ENCODE data around the gene COG8. TPM values are rescaled to one million over a fixed set of nuclear protein-coding genes. Genes with fewer than 3 reads are reported as not detected.

COG8 gene
- total RNA-seq, 6 donors from 2014 or later: 33.5 to 62.9 (median 37.0) TPM

DNA sequence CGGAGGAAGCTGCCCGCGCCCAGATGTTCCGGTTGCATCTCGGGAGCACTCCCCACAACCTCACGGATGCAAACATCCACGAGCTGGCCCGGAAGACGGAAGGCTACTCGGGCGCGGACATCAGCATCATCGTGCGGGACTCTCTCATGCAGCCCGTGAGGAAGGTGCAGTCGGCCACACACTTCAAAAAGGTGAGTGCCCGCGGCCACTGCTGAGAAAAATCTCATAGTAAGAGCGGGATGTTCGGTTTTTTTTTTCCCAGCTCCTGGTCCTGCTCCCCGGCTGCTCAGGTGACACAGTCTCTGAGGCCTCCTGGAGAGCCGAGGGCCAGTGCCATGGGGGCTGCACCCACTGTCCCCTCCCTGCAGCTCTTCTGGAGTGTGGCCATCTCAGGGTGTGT, 18.3 kb downstream of the COG8 start:
- Histone ChIP-seq H3K4me1 (peaks cover 0 to 16% (median 5%) of the 10 kb centered on the region in 4 donors), H3K9me3 (no peaks in the 10 kb centered on the region), H3K27me3 (no peaks in the 10 kb centered on the region), H3K36me3 (peaks cover 56 to 100% (median 94%) of the 10 kb centered on the region in 4 donors), H3K4me3 (no peak overlapping the region), H3K27ac (no peak overlapping the region)
- DNase-seq (no peak), ATAC-seq (ENCODE audit: low FRiP score in 2 of 2) (no peak)
- 93% methylated on average over 20 to 22 of the region's 22 CpGs for WGBS, 2 donors
- no peak for TF ChIP-seq POLR2A (IDR thresholded peaks at IDR 0.05)
- no peak for TF ChIP-seq POLR2AphosphoS5 (IDR thresholded peaks at IDR 0.05)
- TF ChIP-seq EP300 (IDR thresholded peaks at IDR 0.05): no peak
- TF ChIP-seq, protein P1, sequence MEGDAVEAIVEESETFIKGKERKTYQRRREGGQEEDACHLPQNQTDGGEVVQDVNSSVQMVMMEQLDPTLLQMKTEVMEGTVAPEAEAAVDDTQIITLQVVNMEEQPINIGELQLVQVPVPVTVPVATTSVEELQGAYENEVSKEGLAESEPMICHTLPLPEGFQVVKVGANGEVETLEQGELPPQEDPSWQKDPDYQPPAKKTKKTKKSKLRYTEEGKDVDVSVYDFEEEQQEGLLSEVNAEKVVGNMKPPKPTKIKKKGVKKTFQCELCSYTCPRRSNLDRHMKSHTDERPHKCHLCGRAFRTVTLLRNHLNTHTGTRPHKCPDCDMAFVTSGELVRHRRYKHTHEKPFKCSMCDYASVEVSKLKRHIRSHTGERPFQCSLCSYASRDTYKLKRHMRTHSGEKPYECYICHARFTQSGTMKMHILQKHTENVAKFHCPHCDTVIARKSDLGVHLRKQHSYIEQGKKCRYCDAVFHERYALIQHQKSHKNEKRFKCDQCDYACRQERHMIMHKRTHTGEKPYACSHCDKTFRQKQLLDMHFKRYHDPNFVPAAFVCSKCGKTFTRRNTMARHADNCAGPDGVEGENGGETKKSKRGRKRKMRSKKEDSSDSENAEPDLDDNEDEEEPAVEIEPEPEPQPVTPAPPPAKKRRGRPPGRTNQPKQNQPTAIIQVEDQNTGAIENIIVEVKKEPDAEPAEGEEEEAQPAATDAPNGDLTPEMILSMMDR (IDR thresholded peaks at IDR 0.05): no peak

DNA sequence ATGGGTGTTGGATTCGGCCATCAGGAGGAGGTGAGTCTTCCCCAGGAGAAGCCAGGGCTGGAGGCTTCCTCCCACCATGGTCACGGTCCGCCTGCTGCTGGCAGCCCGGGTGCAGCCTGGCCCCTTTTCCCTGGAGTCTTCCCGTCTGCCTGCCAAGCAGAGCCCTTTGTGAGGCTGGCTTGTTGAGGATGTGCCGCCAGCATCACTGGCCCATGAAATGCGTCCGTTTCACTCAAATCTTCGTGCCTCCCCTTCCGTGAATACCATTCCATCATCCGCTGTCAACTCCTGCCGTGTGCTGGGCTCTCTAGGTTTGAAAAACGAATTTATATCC, 18.7 kb downstream of the COG8 start:
- Histone ChIP-seq H3K36me3 (peaks cover 57 to 100% (median 94%) of the 10 kb centered on the region in 4 donors), H3K4me3 (no peak overlapping the region), H3K4me1 (peaks cover 0 to 13% (median 5%) of the 10 kb centered on the region in 4 donors), H3K27me3 (no peaks in the 10 kb centered on the region), H3K9me3 (no peaks in the 10 kb centered on the region), H3K27ac (no peak overlapping the region)
- ATAC-seq (ENCODE audit: low FRiP score in 2 of 2) (no peak), DNase-seq (no peak)
- no peak for TF ChIP-seq POLR2A (IDR thresholded peaks at IDR 0.05)
- TF ChIP-seq, protein P1 (IDR thresholded peaks at IDR 0.05): no peak
- no peak for TF ChIP-seq POLR2AphosphoS5 (IDR thresholded peaks at IDR 0.05)
- TF ChIP-seq EP300 (IDR thresholded peaks at IDR 0.05): no peak
- whole genome bisulfite sequencing, 2 donors: 93 to 96% methylated on average over 9 to 13 of the region's 13 CpGs

DNA sequence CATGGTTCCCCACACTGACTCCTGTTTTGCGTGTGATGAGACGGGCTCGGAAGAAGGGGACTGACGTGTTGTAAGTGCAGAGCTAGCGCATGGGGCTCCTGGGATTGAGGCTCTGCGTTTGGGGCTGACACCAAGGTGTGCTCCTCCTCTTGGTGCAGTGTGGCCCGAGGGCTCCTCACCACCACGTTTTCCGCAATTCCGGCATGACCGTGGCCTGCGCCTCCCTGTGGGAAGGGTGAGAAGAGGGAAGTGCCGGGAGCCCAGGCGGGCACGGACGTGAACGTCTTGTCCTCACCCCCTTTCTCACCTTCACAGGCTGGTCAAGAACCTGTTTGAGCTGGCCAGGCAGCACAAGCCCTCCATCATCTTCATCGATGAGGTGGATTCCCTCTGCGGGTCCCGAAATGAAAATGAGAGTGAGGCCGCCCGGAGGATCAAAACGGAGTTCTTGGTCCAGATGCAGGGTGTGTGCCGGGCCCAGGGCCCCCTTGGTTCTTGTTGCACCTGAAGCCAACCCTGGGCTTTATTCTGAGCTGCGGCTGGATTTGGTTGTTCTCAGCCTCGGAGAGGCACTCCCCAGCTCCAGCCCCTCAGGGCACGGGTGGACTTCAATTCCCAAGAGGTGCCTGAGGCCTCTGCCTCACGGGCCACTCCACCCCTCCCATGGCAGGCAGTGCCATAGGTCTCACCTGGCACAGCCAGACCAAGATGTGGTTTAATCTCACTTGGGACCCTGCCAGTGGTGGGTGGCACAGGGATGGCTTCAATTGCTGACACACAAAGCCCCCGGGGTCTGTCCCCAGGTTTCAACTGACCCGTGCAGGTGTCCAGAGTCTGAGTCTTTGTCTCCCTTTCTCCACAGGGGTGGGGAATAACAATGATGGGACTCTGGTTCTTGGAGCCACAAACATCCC, 19.3 kb downstream of the COG8 start:
- H3K36me3 ChIP-seq: peaks cover 57 to 100% (median 95%) of the 10 kb centered on the region in 4 donors
- TF ChIP-seq, protein P1 (IDR thresholded peaks at IDR 0.05): no peak
- TF ChIP-seq EP300 (IDR thresholded peaks at IDR 0.05): no peak
- TF ChIP-seq POLR2AphosphoS5 (IDR thresholded peaks at IDR 0.05): no peak
- no peak for TF ChIP-seq POLR2A (IDR thresholded peaks at IDR 0.05)
- DNase-seq: no peak

GRCh38 chr16:69319381-69319780, 20.0 kb downstream of the COG8 start:
- Histone ChIP-seq H3K27ac (no peak overlapping the region), H3K36me3 (peaks cover 57 to 100% (median 95%) of the 10 kb centered on the region in 4 donors), H3K9me3 (no peaks in the 10 kb centered on the region), H3K27me3 (no peaks in the 10 kb centered on the region), H3K4me3 (no peak overlapping the region), H3K4me1 (peaks cover 0 to 7% (median 3%) of the 10 kb centered on the region in 4 donors)
- DNase-seq (no peak), ATAC-seq (ENCODE audit: low FRiP score in 2 of 2) (no peak)
- TF ChIP-seq, protein P1 (IDR thresholded peaks at IDR 0.05): no peak
- TF ChIP-seq POLR2A (IDR thresholded peaks at IDR 0.05): no peak
- no peak for TF ChIP-seq POLR2AphosphoS5 (IDR thresholded peaks at IDR 0.05)
- no peak for TF ChIP-seq EP300 (IDR thresholded peaks at IDR 0.05)
- WGBS, 2 donors: 93 to 97% methylated on average over 5 to 9 of the region's 9 CpGs

More for the DNA sequence above, 19.3 kb downstream of the COG8 start:
- no peak overlapping the region for H3K4me3 ChIP-seq
- ATAC-seq (ENCODE audit: low FRiP score in 2 of 2): no peak
- no peaks in the 10 kb centered on the region for H3K27me3 ChIP-seq
- peaks cover 0 to 11% (median 5%) of the 10 kb centered on the region in 4 donors for H3K4me1 ChIP-seq
- WGBS, 2 donors: 93 to 95% methylated on average over 22 to 30 of the region's 30 CpGs
- no peak overlapping the region for H3K27ac ChIP-seq
- H3K9me3 ChIP-seq: no peaks in the 10 kb centered on the region
